HG02610 (cell line): ENCODE results near the gene SGPP2.
A peak's percentile ranks its signal among the peaks of the same experiment; 100 is the strongest.

Experiments
- ATAC-seq: cut with Tn5 transposase; IDR thresholded peaks from one replicate; pipeline ENCODE4 v1.9.1; 2021; ENCODE audit warnings: mild to moderate bottlenecking, moderate library complexity; ENCODE audit not compliant: unreplicated experiment

SGPP2 gene

DNA sequence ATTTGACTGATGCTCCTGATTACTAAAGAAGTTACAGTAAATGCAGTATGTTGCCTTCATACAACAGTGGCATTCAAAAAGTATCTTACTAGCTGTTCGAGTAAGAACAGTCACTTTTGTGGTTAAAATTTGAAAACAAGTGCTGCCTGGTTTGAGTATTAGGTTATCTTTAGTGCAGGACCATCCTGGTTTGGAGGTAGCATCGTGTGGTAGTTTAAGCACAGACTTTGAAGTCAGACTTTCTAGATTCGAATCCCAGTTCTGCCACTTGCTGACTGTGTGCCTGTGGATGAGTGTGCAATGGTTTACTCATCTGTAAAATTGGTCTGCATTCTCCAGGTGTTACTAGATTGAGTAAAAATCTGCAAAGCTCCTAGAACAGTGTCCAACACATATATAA lies 96.8 kb downstream of the SGPP2 start:
- peak; percentile 77 for ATAC-seq

DNA sequence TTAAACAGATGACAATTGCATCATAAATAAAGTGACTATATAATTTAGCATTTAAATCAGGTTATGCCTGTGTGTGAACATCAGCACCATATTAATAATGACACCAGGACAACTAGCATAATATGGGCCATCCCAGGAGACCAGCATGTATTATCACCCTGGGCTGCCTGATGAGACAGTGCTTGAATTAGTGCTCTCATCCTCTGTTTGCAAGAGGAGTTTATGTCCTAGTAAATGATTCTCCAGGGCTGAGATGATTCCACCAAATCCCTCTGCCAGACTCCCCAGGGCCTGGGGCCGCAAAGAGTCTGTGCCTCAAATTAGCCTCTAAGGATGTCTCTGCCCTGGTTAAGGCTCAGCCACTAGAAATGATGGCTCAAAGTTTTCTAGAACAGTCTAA lies 97.7 kb downstream of the SGPP2 start:
- ATAC-seq: no peak

DNA sequence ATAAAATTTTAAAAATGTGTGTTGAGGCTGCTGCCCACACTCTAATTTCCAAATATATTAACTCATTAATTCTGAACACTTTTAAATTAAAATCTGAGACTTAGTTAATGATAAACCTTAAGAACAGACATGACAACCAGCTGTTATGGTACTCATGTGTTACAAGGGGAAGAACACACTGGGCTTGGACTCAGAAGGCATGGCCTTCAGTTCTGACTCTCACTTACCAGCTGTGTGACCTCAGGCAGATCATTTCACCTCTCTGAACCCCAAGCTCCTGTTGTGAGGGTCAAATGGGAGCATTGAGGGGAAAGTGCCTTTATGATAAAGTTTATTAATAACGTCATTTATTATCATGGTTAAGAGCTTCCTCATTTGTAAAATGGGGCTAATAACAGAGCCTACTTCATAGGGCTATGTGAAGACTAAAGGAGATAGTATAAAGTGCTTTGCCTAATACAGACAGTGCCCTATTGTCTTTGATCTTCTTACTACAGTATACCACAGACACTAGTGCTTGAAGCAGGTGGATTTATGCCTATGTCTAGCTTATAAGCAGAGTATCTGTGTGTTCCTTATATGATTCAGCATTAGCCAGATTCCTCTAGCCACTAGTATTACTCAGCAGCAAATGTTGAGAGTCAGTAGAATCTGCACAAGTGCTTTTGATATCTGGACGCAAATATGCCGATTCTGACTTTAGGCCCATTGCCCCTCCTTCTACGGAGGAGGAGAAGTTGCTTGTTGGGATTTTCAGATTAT lies 99.6 kb downstream of the SGPP2 start:
- peak; percentile 51 for ATAC-seq

DNA sequence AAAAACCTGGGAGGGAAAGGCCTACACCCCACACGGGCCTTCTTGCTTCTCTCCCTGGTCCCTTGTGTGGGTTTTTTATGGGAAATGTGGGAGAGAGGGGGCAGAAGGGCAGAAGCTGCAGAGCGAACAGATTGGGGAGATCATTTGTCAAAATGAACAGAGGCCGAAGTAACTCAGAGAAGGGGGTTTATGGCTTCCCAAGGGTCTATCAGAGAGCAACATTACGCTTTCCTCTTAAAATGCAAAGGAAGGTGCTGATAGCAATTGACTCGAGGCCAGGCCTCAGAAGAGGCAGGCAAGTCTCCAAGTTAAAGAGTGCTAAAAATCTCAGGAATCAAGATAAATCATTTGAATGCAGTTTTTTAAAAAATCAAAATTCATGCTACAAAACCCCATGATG lies 101.5 kb downstream of the SGPP2 start:
- no peak for ATAC-seq

DNA sequence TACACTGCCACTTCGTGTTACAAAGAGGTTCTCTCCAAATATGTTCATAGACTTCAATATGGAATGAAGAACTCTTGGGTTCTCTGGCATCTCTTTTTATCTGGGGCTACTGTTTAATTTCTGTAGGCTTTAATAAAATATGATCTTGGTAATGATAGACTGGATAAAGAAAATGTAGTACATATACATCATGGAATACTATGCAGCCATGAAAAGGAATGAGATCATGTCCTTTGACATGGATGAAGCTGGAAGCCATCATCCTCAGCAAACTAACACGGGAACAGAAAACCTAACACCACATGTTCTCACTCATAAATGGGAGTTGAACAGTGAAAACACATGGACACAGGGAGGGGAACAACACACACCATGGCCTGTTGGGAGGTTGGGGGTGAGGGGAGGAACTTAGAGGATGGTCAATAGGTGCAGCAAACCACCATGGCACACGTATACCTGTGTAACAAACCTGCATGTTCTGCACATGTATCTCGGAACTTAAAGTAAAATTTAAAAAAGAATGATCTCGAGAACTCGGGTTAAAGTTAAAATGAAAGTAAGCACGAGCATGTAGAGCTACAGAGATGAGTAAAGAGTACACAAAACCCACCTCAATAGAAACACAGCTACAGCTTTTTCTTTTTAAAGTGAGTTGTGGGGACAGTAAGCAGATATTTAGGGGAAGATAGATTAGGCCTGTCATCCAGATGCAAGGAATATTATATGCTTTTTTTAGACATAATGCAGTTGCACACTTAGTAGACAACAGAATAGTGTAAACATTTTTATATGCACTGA lies 102.3 kb downstream of the SGPP2 start:
- ATAC-seq: no peak

DNA sequence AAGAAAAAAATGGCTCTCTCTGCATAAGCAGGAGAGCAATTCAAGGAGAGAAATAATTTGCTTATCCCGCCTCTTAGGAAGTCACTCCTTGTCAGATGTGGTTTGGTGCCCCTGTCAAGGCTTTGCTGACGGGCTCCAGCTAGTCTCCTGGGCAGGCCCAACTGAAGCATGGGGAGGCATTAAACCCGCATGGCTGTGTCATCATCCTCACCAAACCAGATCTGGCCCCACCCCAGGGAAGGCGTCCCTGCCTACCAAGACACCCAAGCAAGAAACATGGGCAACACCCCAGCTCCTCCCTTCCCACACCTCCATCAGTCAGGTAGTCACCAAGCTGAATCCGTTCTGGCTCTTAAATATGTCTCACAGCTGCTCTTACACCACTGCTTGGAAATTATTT lies 108.0 kb downstream of the SGPP2 start:
- ATAC-seq: no peak

GRCh38 chr2:222535477-222535876 lies 111.1 kb downstream of the SGPP2 start:
- ATAC-seq: no peak

DNA sequence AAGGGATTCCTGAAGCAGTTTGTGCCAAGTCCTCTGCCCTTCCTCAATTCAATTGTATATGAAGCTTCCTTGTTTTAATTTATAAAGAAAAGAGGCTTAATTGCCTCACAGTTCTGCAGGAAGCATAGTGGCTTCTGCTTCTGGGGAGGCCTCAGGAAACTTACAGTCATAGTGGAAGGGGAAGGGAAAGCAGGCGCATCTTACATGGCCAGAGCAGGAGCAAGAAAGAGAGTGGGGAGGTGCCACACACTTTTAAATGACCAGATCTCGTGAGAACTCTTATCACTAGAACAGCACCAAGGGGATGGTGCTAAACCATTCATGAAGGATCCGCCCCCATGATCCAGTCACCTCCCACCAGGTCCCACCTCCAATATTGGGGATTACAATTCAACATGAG lies 114.2 kb downstream of the SGPP2 start:
- no peak for ATAC-seq

DNA sequence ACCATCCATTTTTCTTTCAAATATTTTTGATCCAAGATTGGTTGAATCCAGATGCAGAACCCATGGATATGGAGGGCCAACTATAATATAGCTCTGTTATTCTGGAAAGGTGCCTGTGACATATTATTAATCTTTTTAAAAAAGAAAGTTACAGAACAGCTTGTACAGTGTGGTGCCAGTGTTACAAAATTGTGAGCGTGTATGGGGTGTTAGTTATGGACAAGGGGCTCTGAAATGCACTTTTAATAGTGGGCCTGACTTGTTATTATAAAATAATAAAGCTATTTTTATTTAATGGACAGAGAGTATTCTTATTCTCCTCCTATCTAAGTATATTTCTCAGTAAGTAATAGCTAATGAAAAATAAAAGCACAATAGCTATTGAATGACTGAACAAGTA lies 120.3 kb downstream of the SGPP2 start:
- no peak for ATAC-seq

- ATAC-seq: no peak
These were observed 121.8 kb downstream of the SGPP2 start for GRCh38 chr2:222545823-222546795.

GRCh38 chr2:222547083-222547482 lies 122.7 kb downstream of the SGPP2 start:
- ATAC-seq: no peak

DNA sequence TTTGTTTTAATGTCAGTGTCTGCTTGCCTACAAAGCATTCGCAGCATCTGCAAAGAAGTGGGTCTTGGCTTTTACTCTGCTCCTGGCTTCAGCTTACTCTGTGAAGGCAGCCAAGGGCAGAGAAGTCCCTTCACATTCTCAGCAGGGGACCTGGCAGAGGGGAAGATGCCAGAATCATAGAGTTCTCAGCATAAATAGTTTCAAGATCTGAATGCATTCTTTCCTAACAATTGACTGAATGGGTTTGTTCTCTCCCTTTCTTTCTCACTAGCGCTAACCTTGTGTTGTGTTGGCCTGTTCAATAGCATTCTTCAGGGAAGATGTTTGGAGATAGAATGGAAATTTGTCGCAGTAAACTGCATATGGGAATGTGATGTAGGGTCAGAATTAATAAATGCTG lies 124.6 kb downstream of the SGPP2 start:
- ATAC-seq: no peak

- ATAC-seq: no peak
These were observed 130.2 kb downstream of the SGPP2 start for GRCh38 chr2:222554517-222554916.

DNA sequence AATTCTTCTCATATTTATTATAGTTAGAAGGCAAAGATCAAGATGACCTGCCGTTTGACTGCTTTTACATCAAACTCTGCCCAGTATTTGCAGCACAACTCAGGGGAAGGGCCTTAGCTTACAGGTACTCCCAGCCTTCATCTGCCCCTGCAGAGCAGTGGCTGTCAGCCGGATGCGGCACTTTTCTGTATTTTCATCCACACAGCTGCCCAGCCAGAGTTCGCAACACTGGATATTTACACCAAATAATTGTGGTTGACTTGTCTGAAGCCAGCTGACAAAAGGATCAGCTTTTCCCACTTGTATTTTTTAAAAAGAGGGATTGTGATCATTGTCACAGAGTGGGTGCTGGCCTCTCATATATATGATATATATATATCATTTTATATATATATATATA lies 136.8 kb downstream of the SGPP2 start:
- ATAC-seq: no peak

DNA sequence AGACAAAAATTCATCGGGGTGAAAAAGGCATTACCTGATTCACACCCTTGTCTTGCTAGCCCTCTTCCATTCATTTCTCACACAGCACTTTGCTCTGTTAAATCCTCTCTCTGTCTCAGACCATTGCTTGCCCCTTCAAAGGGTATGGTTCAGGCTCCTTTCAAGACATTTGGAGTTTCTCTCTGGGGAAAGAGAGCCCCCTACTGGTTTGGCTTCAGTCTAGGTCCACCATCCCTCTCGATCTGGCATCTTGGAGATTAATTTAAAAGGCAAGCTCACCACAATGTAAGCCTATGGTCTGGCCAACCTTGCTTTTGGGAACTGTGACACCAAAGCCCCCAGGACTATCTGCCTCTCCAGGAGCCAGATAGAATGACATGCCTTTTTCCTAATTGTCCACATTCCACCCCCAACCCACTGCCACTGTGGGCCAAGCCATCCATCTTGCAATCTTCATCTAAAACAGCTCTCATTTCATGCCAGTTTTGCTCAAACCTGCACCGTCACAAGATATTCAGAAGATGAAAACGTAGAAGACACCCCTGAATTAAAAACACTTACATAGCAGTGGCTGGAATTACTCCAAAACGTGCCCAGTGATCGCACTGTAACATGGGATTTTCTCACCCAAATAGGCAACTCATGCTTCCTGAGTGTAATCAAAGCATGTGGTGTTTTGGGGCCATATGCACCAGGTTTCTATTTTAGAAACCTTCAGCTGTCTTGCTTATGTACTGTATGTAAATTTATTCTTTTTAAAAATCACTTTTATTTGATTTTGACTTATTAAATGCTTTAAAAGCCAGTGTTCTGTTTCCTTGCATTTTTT lies 137.7 kb downstream of the SGPP2 start:
- peak; percentile 77 for ATAC-seq

DNA sequence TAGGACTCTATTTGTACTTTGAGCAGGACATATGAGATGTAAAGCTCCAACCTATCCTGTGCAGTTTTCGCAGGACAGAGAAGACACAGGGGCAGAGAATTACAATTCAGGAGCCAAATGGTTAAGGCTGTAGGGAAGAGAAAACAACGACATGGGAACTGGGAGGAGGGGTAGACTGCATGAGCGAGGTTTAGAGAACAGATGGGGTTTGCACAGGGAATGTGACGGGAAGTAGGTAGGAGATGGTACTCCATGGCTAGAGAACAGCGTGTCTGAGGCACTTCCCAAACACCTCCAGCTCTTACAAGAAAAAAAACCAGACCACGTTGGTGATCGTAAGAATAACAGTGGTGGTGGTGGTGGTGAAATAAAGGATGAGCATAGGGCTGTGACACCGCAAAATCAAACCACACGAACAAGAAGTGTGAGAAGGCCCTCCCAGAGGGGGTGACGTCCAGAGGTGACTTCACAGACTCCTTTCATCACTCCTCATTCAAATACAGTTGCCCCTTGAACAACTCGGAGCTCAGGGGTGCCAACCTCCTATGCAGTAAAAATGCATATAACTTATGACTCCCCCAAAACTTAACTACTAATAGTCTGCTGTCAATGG lies 138.9 kb downstream of the SGPP2 start:
- ATAC-seq: no peak

DNA sequence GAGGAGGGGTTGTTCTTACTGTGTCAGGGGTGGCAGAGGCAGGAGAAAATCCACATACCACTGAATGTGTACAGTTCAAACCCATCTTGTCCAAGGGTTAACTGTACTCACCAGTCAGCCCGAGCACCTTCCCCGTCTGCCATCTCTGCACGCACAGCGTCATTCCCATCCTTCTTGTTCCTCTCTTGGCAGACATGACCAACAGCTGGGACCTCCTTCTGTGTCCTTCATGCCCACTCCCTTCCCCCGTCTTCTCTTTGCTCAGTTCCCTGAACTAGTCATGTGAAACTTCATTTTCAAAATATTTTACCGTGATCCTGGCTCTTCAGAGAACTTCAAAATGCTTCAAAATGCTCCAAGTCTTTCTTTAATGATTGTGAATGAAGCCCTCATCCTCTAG lies 139.6 kb downstream of the SGPP2 start:
- no peak for ATAC-seq

- ATAC-seq: no peak
These were observed 141.9 kb downstream of the SGPP2 start for GRCh38 chr2:222566229-222566628.

GRCh38 chr2:222568865-222569264 lies 144.5 kb downstream of the SGPP2 start:
- ATAC-seq: no peak

- no peak for ATAC-seq
These were observed 145.5 kb downstream of the SGPP2 start for GRCh38 chr2:222569826-222570225.
